Breast epithelium (tissue), 4 donors: Measurements from ENCODE around the gene BABAM1. TPM values are rescaled to one million over a fixed set of nuclear protein-coding genes. Genes with fewer than 3 reads are reported as not detected.
A peak's percentile ranks its signal among the peaks of the same experiment; 100 is the strongest.
"Not testable (repeated sequence)": the region's sequence is repeated elsewhere in the genome, so short reads cannot be mapped to it uniquely, and the experiment has no call there.

Experiments used
- DNase-seq, 2 donors: peaks; one replicate each; pipeline ENCODE4 v3.0.0-alpha.2; 2019; ENCODE audit warnings: low spot score in 2 of 2
- H3K27ac ChIP-seq, 2 donors: fragments of 200-600 bp; sonication (generic) in 1 of 2; one replicate each; pipeline ENCODE4 v1.5.1; 2016 to 2019; ENCODE audit warnings: mild to moderate bottlenecking in 1 of 2
- H3K27me3 ChIP-seq, 2 donors: fragments of 200-600 bp; sonication (generic) in 1 of 2; one replicate each; pipeline versions ENCODE4 v1.5.1 to v1.6.0; 2017 to 2019; ENCODE audit warnings: control low read depth in 1 of 2, mild to moderate bottlenecking in 1 of 2
- H3K36me3 ChIP-seq: fragments of 200-600 bp; one replicate; pipeline ENCODE4 v1.5.1; 2019
- H3K4me1 ChIP-seq, 2 donors: fragments of 200-600 bp; sonication (generic); one replicate each; pipeline ENCODE4 v1.5.1; 2016 to 2019; ENCODE audit warnings: control low read depth in 1 of 2
- H3K4me3 ChIP-seq, 3 donors: fragments of 200-600 bp; sonication (generic); 1 replicate in 2 of 3; 2 replicates in 1 of 3; pipeline ENCODE4 v1.5.1; 2016 to 2019; ENCODE audit warnings: mild to moderate bottlenecking in 3 of 3, moderate library complexity in 2 of 3
- H3K9me3 ChIP-seq, 2 donors: fragments of 200-600 bp; sonication (generic) in 1 of 2; one replicate each; pipeline ENCODE4 v1.5.1; 2016 to 2019; ENCODE audit warnings: control low read depth in 1 of 2
- POLR2A ChIP-seq: fragments of 450-650 bp; IDR thresholded peaks from one replicate; pipeline ENCODE4 v1.6.1; 2016; ENCODE audit warnings: antibody characterized with exemption, mild to moderate bottlenecking, moderate library complexity
- POLR2AphosphoS5 ChIP-seq, 3 donors: sonication (generic); formaldehyde crosslinking; IDR thresholded peaks; one replicate each; pipeline ENCODE4 v1.6.1; 2017; ENCODE audit warnings: antibody characterized with exemption in 3 of 3
- intact Hi-C: fragments of 100-400 bp; cut with DNase I; formaldehyde crosslinking; loops from one replicate; pipeline ENCODE4 v1.15.1; 2023; ENCODE audit warnings: low total_unique reads
- total RNA-seq, 3 donors: library from RNA; depleted of rRNA; stranded (reverse); fragments of >200 nt; gene quantifications; one replicate each; pipeline ENCODE4 v1.1.0, GENCODE V29; 2016
- TF ChIP-seq, protein P1 (sequence below), 3 donors: fragments of 450-650 bp; IDR thresholded peaks; one replicate each; pipeline ENCODE4 v1.5.1; 2016 to 2017; ENCODE audit warnings: antibody characterized with exemption in 3 of 3, mild to moderate bottlenecking in 3 of 3, moderate library complexity in 3 of 3

The BABAM1 gene
- total RNA-seq, 3 donors from 2014 or later = 48.5 to 65.6 (median 54.1) TPM

DNA sequence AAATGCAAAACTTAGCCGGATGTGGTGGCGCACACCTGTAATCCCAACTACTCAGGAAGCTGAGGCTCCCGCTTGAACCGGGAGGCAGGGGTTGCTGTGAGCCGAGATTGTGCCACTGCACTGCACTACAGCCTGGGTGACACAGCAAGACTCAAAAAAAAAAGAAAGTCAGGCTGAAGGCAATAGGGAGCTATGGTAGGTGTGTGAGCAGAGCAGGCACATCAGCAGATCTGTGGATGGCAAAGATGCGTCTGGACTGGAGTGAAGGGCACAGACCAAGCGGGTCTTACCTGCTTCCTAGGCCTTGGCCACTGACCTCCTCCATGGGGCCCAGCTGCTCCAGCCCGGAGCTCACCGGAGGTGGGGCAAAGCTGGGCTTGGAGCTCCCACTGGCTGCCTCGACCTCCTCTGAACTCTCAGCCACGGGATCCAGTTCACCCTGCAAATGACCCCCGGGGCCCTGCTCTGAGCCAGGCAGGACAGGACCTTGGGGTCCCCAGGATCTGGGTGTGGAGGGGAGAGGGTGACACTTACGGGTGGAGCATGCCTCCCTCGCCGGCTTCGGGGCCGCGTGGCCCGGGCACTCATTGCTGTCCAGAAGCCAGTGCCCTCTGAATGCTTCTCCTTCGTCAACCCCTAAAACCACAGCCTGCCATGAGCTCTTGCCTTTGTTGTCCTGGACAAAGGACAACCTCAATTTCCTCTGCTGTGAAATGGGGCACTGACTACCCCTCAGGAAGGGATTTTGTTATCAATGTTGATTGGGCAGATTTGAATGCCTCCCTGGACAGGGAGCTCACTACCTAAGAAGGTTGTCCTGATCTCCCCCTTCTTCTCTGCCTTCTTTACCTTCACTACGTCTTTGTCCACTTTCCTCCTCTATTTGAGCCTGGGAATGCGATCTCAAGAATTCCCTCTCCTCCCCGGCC, 3.3 kb upstream of the BABAM1 start:
- Histone ChIP-seq H3K4me3 (peak overlapping the region; percentile 30 to 55 (median 37)), H3K36me3 (no peaks in the 10 kb centered on the region), H3K9me3 (peaks cover 5 to 10% of the 10 kb centered on the region in 2 donors), H3K4me1 (peaks cover 0 to 5% of the 10 kb centered on the region in 2 donors), H3K27me3 (no peaks in the 10 kb centered on the region), H3K27ac (peak overlapping the region; percentile 45 to 63)
- no peak for TF ChIP-seq POLR2AphosphoS5 (IDR thresholded peaks at IDR 0.05)
- TF ChIP-seq, protein P1, sequence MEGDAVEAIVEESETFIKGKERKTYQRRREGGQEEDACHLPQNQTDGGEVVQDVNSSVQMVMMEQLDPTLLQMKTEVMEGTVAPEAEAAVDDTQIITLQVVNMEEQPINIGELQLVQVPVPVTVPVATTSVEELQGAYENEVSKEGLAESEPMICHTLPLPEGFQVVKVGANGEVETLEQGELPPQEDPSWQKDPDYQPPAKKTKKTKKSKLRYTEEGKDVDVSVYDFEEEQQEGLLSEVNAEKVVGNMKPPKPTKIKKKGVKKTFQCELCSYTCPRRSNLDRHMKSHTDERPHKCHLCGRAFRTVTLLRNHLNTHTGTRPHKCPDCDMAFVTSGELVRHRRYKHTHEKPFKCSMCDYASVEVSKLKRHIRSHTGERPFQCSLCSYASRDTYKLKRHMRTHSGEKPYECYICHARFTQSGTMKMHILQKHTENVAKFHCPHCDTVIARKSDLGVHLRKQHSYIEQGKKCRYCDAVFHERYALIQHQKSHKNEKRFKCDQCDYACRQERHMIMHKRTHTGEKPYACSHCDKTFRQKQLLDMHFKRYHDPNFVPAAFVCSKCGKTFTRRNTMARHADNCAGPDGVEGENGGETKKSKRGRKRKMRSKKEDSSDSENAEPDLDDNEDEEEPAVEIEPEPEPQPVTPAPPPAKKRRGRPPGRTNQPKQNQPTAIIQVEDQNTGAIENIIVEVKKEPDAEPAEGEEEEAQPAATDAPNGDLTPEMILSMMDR (IDR thresholded peaks at IDR 0.05) = no peak
- intact Hi-C loops = no loop called here
- DNase-seq = no peak

DNA sequence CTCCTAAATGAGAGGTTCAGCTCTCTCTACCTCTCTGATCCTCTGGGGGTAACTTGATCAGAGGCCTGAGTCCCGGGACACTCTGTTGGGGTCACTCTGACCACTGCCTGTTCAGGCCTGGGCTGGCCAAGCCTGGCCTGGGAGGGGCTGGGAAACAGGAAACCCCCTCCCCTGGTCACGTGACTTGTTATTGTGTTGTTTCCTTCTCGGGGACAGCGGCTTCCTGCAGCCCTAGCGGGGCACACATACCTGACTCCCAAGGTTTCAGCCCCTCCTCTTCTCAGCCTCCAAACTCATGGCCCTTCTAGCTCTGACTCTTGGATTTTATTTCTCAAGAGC, 2.6 kb upstream of the BABAM1 start, which contains the start of gene USHBP1:
Gene USHBP1, minus strand, starts transcription at position 105 of the 339 bp plus-strand sequence. CDS start 446 bp downstream, outside the sequence.
- peak within 1 kb of the TSS; percentile 30 to 55 (median 37) for H3K4me3 ChIP-seq
- H3K27ac ChIP-seq = peak within 1 kb of the TSS; percentile 45 to 63

DNA sequence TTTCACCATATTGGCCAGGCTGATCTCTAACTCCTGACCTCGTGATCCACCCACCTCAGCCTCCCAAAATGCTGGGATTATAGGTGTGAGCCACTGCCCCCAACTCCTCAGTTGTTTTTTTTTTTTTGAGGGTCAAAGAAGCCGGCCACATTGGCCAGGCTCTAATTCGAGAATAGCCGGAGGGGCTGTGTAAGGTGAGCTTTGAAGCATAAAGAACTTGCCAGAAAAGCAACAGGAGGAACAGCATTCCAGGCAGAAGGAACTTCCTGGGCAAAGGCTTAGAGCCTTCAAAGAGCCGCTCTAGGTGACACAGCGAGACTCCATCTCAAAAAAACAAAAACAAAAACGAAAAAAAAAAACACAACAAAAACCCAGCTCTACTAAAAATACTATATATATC, 1.2 kb upstream of the BABAM1 start:
- no peak overlapping the region for H3K4me3 ChIP-seq
- TF ChIP-seq POLR2A (no peak), POLR2AphosphoS5 (IDR thresholded peaks at IDR 0.05) (no peak)
- TF ChIP-seq, protein P1 (IDR thresholded peaks at IDR 0.05) = no peak
- H3K36me3 ChIP-seq = no peaks in the 10 kb centered on the region
- peak overlapping the region in 1 of 2 donors; percentile 78 for H3K27ac ChIP-seq
- intact Hi-C loops = loop anchor here (5.0 kb wide), 1 partner anchor 639 kb away; the partner anchor contains the start of gene MED26
- no peaks in the 10 kb centered on the region for H3K27me3 ChIP-seq
- H3K9me3 ChIP-seq = no peaks in the 10 kb centered on the region
- DNase-seq = no peak
- H3K4me1 ChIP-seq = peaks cover 0 to 5% of the 10 kb centered on the region in 2 donors

More for the DNA sequence above, 2.6 kb upstream of the BABAM1 start, which contains the start of gene USHBP1:
- H3K4me1 ChIP-seq = peaks cover 0 to 5% of the 10 kb centered on the region in 2 donors
- no peak for DNase-seq
- no peaks in the 10 kb centered on the region for H3K36me3 ChIP-seq
- no peak for TF ChIP-seq POLR2A
- TF ChIP-seq, protein P1 (IDR thresholded peaks at IDR 0.05) = no peak
- no peak for TF ChIP-seq POLR2AphosphoS5 (IDR thresholded peaks at IDR 0.05)
- intact Hi-C loops = no loop called here
- no peaks in the 10 kb centered on the region for H3K27me3 ChIP-seq
- H3K9me3 ChIP-seq = peaks cover 0 to 4% of the 10 kb centered on the region in 2 donors

DNA sequence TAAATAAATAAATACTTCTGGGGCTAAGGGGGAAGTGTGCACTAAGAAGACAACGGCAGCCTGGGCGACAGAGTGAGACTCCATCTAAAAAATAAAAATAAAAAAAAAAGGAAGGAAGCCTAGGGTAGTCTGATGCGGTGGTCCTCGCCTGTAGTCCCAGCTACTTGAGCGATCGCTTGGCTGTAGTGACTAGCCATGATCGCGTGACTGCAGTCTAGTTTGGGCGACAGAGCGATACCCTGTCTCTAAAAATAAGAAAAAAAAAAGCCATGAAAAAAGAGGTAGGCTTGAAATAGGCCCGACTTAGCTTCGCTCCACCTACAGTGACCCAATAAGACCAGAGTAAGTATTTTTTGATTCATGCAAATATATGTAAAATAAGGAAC, 661 bp upstream of the BABAM1 start:
- Histone ChIP-seq H3K9me3 (no peaks in the 10 kb centered on the region), H3K4me1 (peaks cover 0 to 5% of the 10 kb centered on the region in 2 donors), H3K36me3 (no peaks in the 10 kb centered on the region), H3K27me3 (no peaks in the 10 kb centered on the region), H3K27ac (peak overlapping the region in 1 of 2 donors; percentile 78), H3K4me3 (peak overlapping the region in 1 of 3 donors; percentile 94)
- DNase-seq = no peak
- TF ChIP-seq, protein P1 (IDR thresholded peaks at IDR 0.05) = no peak
- TF ChIP-seq POLR2AphosphoS5 (IDR thresholded peaks at IDR 0.05) = no peak
- no peak for TF ChIP-seq POLR2A
- intact Hi-C loops = loop anchor here (5.0 kb wide), 1 partner anchor 639 kb away; the partner anchor contains the start of gene MED26

DNA sequence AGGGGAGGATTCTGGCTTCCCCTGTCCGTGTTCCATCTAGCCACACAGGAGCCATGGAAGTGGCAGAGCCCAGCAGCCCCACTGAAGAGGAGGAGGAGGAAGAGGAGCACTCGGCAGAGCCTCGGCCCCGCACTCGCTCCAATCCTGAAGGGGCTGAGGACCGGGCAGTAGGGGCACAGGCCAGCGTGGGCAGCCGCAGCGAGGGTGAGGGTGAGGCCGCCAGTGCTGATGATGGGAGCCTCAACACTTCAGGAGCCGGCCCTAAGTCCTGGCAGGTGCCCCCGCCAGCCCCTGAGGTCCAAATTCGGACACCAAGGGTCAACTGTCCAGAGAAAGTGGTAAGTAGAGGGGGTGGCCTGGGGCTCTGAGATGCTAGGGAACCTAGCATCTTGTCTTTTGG, 1.5 kb downstream of the BABAM1 start:
- Histone ChIP-seq H3K9me3 (no peaks in the 10 kb centered on the region), H3K4me1 (peaks cover 0 to 5% of the 10 kb centered on the region in 2 donors), H3K27ac (no peak overlapping the region), H3K36me3 (no peaks in the 10 kb centered on the region), H3K27me3 (no peaks in the 10 kb centered on the region), H3K4me3 (no peak overlapping the region)
- no peak for DNase-seq
- intact Hi-C loops = loop anchor here (5.0 kb wide), 1 partner anchor 641 kb away; the partner anchor contains the start of gene MED26
- TF ChIP-seq POLR2AphosphoS5 (IDR thresholded peaks at IDR 0.05) (no peak), POLR2A (no peak)
- TF ChIP-seq, protein P1 (IDR thresholded peaks at IDR 0.05) = no peak

DNA sequence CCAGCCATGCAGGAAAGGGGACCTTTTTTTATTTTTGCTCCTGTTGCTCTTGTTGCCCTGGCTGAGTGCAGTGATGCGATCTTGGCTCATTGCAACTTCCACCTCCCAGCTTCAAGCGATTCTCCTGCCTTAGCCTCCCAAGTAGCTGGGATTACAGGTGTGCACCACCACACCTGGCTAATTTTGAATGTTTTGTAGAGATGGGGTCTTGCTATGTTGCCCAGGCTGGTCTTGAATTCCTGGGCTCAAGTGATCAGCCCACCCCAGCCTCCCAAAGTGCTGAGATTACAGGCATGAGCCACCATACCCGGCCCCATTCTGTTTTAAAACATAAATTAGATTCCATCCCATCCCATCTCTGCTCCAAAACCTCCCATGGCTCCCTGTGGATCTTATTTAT, 7.6 kb downstream of the BABAM1 start:
- H3K4me1 ChIP-seq, H3K4me3 ChIP-seq, DNase-seq, H3K27me3 ChIP-seq, H3K9me3 ChIP-seq, H3K27ac ChIP-seq, intact Hi-C loops, H3K36me3 ChIP-seq: not testable (repeated sequence)
